COLO668 (cell line): Measurements from ENCODE around the gene STK32B.
A peak's percentile ranks its signal among the peaks of the same experiment; 100 is the strongest.

Source experiments
- DNase-seq: peaks from one replicate; lab custom pipeline; 2025; ENCODE audit not compliant: unreplicated experiment; lab: John Stamatoyannopoulos, UW

Gene STK32B

GRCh38 chr4:5337731-5338130 is 286.5 kb downstream of the STK32B start:
- no peak for DNase-seq

GRCh38 chr4:5338531-5338930 is 287.3 kb downstream of the STK32B start:
- DNase-seq, result no peak

DNA sequence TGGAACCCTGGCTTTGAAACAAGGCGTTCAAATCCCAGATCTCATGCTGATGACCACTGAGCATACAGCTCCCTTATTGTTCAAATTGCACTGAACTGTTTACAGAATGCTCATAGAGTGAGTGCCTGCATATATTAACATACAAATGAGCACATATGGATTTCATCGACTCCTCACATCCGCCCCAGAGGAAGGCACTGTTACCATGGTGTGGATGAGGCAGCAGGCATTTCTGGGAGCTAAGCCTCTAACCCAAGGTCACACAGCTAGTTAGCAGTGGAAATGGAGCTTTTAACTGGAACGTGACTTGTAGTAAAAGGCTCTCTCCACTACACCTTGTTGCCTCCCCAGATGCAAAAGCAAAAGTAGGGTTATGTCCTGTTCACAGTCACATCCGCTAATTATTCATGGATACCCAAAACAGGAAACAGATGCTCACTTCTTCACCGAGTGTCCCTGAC is 289.7 kb downstream of the STK32B start:
- no peak for DNase-seq

- no peak for DNase-seq
These were observed 290.2 kb downstream of the STK32B start for GRCh38 chr4:5341526-5341925.

DNA sequence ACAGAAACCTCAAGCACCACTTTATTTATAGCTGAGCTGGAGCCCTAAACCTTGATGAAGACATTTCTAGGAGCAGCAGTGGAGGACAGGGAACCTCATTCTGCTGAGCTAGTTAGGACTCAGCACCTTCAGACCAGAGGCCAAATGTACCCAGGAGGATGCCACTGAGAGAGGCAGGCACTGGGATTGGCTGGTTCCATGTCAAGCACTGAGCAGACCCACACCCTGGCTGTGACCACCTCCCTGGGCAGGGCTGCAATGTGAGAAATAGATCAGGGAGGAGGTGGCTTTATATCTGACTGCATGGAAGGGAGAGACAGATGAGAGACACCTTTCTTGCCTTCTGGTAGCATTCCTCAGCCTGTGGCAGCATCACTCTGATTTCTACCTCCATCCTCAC is 304.6 kb downstream of the STK32B start:
- no peak for DNase-seq

GRCh38 chr4:5357870-5358269 is 306.6 kb downstream of the STK32B start:
- DNase-seq, result no peak

- no peak for DNase-seq
These were observed 310.7 kb downstream of the STK32B start for GRCh38 chr4:5361968-5362367.

DNA sequence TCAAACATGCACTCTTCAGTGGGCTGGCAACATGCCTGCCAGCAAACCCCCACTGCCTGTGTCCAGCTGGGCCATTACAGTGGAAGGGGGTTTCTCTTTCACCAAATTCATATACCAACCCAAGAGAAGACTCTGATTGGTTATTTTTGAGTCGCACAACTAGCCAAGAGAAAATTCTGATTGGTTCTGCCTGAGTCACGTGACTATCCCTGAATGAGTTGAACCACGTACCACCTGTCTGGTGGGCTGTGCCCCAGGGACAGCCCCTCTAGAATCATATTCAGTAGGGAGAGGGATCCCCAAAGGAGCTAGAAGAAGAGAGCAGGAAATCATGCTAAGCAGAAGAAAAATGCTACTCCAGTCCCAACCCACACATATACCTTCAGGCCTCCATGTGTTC is 313.1 kb downstream of the STK32B start:
- DNase-seq, result no peak

DNA sequence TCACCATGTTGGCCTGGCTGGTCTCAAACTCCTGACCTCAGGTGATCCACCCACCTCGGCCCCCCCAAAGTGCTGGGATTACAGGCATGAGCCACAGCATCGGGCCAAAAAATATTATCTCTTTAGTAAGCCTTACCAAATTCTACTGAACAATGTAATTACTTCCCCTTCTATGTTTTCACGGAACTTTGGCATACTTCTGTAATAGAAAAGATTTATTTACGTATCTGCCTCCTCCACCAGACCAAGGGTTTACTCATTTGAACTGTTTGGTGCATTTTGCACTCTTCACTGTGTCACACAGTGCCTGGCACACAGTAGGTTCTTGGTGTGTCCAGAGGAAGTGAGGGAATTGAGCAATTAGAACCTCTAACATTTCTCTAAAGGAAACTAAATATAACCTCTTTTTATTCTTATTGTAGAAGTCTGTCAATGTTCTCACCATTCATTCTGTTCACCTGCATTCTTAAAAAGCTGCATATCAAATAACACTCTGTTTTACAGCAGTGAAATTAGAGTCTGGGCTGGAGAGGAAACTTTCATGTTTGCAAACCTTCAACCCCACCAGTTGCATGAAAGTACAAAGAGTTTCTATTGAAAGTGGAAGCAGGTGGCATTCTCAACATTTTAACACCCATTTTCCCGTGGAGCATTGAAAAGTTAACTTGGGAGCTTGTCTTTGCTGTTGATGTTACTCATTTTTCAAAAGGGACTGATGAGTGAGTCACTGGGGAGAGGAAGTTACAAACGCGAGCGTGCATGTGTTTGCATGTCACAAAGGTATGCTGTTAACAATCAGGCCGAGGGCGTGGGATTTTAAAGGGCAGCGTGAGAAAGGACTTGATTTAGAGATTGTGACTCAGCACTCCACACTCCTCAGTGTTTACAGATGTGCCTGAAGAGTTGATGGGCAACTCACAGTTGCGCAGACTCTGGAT is 314.1 kb downstream of the STK32B start:
- peak; percentile 29 for DNase-seq

- no peak for DNase-seq
These were observed 314.7 kb downstream of the STK32B start for GRCh38 chr4:5366009-5366386.

DNA sequence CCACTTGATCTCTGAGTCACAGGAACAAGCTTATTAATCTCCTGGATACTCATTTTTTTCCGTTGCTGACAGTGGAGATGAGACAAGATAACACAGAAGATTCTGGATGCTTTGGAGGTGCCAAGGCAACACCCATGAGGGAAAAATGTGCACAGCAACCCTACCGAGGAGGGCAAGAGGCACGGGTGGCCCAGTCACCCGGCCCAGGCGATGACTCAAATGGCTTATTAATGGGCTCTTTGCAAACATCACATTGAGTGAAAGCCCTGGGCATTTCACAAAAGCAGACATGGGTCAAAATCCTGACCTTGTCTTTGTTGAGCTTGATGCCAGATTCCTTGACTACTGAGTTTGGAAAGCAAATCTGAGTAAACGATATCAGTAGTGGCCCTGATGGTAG is 315.1 kb downstream of the STK32B start:
- no peak for DNase-seq

DNA sequence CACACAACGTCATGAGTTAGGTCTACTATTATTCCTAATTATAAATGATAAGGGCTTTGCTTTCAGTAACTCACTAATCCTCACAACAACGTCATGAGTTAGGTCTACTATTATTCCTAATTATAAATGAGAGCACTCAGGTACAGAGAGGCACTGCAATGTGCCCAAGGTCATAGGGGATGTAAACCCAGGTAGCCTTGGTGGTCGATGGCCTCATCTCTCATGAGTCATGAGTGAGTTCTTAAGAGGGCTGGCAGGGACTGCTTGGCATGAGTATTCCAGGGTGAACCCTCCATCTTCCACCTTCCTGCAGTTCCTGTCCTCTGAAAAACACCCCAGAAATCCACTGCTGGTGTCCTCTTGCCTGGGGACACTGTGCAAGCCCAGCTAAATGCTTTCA is 317.1 kb downstream of the STK32B start:
- no peak for DNase-seq

DNA sequence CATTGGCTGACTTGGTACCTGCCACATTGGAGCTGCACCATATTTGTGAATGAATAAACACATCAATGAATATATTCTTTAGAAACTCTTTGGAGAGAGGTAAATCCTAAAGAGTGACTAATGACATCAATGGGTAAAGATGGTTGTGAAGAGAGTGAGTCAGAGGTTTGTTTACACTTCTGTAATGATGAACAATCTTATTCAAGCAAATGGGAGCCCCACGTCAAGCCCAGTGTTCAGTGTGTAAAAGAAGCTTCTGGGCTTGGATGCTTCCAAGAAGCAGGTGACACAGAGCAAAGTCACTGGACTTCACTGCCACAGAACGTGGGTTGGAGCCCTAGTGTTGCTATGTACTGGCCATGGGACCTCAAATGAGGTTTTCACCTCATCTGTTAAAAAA is 319.0 kb downstream of the STK32B start:
- no peak for DNase-seq

- DNase-seq, result no peak
These were observed 320.3 kb downstream of the STK32B start for GRCh38 chr4:5371415-5372190.

DNA sequence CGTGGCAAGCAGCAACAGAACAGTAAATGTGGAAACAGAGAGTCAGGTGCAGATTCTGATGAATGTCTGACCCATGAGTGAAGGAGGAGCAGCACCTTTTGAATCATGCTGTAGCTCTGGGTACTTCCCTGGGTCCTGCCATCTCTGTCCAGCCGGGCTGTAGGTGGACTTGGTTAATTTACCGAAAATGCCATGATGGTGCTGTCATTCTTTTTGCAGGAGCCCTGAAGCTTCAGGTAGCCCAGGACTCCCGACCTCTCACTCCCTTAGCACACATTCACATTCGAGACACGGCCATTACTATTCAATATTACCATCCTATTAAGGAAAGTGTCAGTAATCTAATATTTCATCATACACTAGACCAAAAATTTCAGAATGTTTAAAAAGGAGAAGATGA is 320.9 kb downstream of the STK32B start:
- no peak for DNase-seq

DNA sequence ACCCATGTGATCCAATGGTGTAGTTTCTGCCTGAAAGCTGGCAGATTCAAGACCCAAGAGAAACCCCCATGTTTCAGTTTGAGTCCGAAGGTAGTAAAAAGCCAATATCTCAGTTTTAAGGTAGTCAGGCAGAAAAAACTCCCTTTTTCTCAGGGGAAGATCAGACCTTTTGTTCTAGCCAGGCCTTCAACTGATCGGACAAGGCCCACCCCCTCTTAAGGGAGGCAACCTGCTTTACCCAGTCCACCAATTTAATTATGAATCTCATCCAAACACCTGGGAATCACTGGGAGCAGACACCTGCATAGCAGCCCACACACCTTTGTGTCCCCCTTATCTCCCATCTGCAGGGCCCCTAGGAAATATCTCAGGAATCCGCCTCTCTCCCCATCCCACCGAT is 322.0 kb downstream of the STK32B start:
- no peak for DNase-seq

GRCh38 chr4:5374592-5374991 is 323.3 kb downstream of the STK32B start:
- no peak for DNase-seq

GRCh38 chr4:5374994-5375393 is 323.7 kb downstream of the STK32B start:
- DNase-seq, result no peak

DNA sequence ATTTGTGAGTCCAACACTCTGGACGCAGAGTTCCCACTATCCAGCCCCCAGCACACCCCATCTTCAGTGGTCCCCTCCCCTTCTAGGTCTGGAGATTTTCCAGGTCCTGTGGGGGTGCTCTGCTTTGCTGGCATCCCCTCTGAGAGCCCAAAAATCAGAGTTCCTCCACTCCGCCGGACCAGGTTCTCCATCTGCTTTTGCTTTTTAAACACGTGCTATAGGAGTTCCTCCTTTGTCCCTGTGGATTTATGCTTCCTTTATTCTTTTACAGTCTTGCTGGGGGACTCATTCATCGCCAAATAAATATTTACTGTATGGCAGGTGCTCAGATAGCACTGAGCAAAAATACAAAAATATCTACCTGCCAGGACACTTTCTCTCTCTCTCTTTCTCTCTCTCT is 324.7 kb downstream of the STK32B start:
- DNase-seq, result no peak

DNA sequence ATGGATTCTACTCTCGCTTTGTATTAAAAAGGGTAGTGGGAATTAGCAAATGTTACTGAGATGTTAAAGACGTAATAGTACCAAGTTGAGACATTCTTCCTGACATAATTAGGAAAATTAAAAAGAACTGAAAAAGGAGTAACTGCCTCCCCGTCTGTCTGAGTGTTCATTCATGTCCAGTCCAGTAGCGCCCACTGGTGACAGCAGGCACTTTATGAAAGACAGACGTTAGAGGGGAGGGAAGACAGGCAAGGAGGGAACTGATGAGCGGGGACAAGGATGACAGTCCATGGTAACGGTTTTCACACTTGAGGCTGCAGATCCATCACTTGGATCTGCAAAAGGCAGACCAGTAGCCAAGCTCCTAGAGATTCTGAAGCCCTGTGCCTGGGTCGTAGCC is 326.7 kb downstream of the STK32B start:
- DNase-seq, result peak; percentile 11

DNA sequence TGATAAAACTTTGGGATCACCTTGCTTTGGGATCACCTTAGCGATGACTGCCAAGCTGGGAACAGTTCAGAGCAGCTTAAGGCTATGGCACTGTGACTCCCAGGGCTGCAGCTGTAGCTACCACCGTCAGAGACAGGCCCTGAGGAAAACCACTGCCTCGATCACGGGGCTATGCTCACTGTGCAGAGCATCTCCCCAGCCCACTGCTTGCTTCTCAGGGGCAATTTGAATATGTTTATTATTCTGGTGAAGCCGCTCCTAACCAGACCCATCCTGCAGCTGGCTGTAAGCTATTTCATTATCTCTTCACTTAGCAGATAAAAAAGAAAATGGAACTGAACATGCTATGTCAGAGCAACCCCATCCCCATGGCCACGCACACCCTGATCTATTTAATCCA is 328.6 kb downstream of the STK32B start:
- no peak for DNase-seq

DNA sequence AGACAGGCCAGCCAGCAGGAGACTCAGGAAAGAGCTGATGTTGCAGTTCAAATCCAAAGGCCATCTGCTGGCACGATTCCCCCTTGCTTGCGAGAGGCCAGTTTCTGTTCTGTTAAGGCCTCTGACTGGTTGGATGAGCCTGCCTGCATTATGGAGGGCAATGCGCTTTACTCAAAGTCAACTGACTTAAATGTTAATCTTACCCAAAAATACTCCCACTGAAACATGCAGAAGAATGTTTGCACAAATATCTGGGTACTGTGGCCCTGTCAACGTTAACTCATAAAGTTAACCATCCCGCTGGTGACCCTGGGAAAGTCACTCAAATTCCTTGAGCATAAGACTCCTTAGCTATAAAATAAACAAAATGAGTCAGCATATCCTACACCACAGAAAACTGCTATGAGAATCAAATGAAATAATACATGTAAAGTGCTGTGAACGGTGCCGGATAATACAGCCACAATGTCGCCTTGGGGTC is 330.7 kb downstream of the STK32B start:
- DNase-seq, result no peak
